IMR-90 (cell line): ENCODE data around the gene SEMA3E. TPM values are rescaled to one million over a fixed set of nuclear protein-coding genes. Genes with fewer than 3 reads are reported as not detected.

Source experiments
- ATAC-seq: fragments of 200-7000 bp; cut with Tn5 transposase; 2 replicates; pipeline ENCODE4 v1.9.1; 2020; ENCODE audit warnings: low read depth, mild to moderate bottlenecking, moderate library complexity
- BruUV-seq: library from RNA; stranded (reverse); fragments of 400-500 nt; replicated peaks from 2 replicates; lab custom pipeline; 2021; lab: Mats Ljungman, UMichigan
- CTCF ChIA-PET: fragments of 300-600 bp; formaldehyde crosslinking; extraction: SDS; loops from one replicate; lab custom pipeline; 2021; ENCODE audit warnings: antibody characterized with exemption; lab: Yijun Ruan, JAX
- POLR2A ChIA-PET: fragments of 300-600 bp; sonication (Branson Sonifier 250); formaldehyde crosslinking; loops from one replicate; lab custom pipeline; 2022; ENCODE audit warnings: antibody characterized with exemption; ENCODE audit not compliant: unreplicated experiment; lab: Charles Lee
- DNase-seq: peaks from one replicate; pipeline ENCODE4 v3.0.0; 2013
- H2AFZ ChIP-seq: replicated peaks from 2 replicates; pipeline ENCODE3; 2013; ENCODE audit warnings: low read length, mild to moderate bottlenecking; ENCODE audit not compliant: poor library complexity
- H2AK5ac ChIP-seq: 2 replicates; pipeline ENCODE4 v1.6.1; 2013; ENCODE audit warnings: low read depth, low read length, inconsistent platforms
- H2AK9ac ChIP-seq: replicated peaks from 2 replicates; pipeline ENCODE3; 2013; ENCODE audit warnings: mild to moderate bottlenecking, low read depth, low read length, moderate library complexity; ENCODE audit not compliant: poor library complexity
- H2BK120ac ChIP-seq: 2 replicates; pipeline ENCODE4 v1.6.1; 2013; ENCODE audit warnings: low read depth, low read length, inconsistent platforms
- H2BK15ac ChIP-seq: 3 replicates; pipeline ENCODE4 v1.6.1; 2013; ENCODE audit warnings: low read depth, low read length, inconsistent platforms
- H2BK20ac ChIP-seq: 2 replicates; pipeline ENCODE4 v1.6.1; 2013; ENCODE audit warnings: low read depth, mild to moderate bottlenecking, inconsistent platforms, low read length, moderate library complexity
- H2BK5ac ChIP-seq: 2 replicates; pipeline ENCODE4 v1.6.1; 2013; ENCODE audit warnings: mild to moderate bottlenecking, low read depth, low read length, inconsistent platforms; ENCODE audit not compliant: poor library complexity, severe bottlenecking
- H3K14ac ChIP-seq: replicated peaks from 2 replicates; pipeline ENCODE4 v1.6.1; 2013; ENCODE audit warnings: low read depth, low read length, inconsistent platforms
- H3K18ac ChIP-seq: 2 replicates; pipeline ENCODE4 v1.6.1; 2013; ENCODE audit warnings: low read depth, low read length, control low read depth
- H3K23ac ChIP-seq: 2 replicates; pipeline ENCODE4 v1.6.1; 2013; ENCODE audit warnings: low read depth, low read length, inconsistent platforms
- H3K27ac ChIP-seq: 2 replicates; pipeline ENCODE4 v1.5.1; 2013; ENCODE audit warnings: mild to moderate bottlenecking, control low read depth, low read length; ENCODE audit not compliant: insufficient read depth
- H3K27me3 ChIP-seq: 2 replicates; pipeline ENCODE4 v1.6.1; 2013; ENCODE audit warnings: low read length; ENCODE audit not compliant: control insufficient read depth, insufficient read depth
- H3K36me3 ChIP-seq: 2 replicates; pipeline ENCODE4 v1.6.1; 2013; ENCODE audit warnings: low read length, mixed read lengths; ENCODE audit not compliant: control insufficient read depth, insufficient read depth
- H3K4ac ChIP-seq: 2 replicates; pipeline ENCODE4 v1.6.1; 2013; ENCODE audit warnings: low read depth, low read length, inconsistent platforms
- H3K4me1 ChIP-seq: 2 replicates; pipeline ENCODE4 v1.6.1; 2013; ENCODE audit warnings: low read length, mixed read lengths; ENCODE audit not compliant: control insufficient read depth, insufficient read depth
- H3K4me2 ChIP-seq: 2 replicates; pipeline ENCODE4 v1.6.1; 2013; ENCODE audit warnings: low read depth, mild to moderate bottlenecking, control low read depth, low read length, moderate library complexity
- H3K4me3 ChIP-seq: 2 replicates; pipeline ENCODE4 v1.5.1; 2013; ENCODE audit warnings: low read depth, mild to moderate bottlenecking, control low read depth, low read length, moderate library complexity; ENCODE audit not compliant: insufficient read depth
- H3K56ac ChIP-seq: 2 replicates; pipeline ENCODE4 v1.6.1; 2013; ENCODE audit warnings: low read length, inconsistent platforms; ENCODE audit not compliant: insufficient read depth; ENCODE audit errors: extremely low read depth
- H3K79me1 ChIP-seq, 2 experiments: 2 replicates each; pipeline ENCODE4 v1.6.1; 2013; ENCODE audit warnings: low read length in 2 of 2, inconsistent platforms in 1 of 2, low read depth in 1 of 2
- H3K9ac ChIP-seq: 2 replicates; pipeline ENCODE4 v1.6.1; 2013; ENCODE audit warnings: low read depth, low read length, control low read depth
- H3K9me1 ChIP-seq: 2 replicates; pipeline ENCODE4 v1.6.1; 2013; ENCODE audit warnings: low read length, inconsistent platforms; ENCODE audit not compliant: insufficient read depth
- H3K9me3 ChIP-seq: 2 replicates; pipeline ENCODE4 v1.6.1; 2013; ENCODE audit warnings: low read length; ENCODE audit not compliant: control insufficient read depth, insufficient read depth
- H4K20me1 ChIP-seq: 2 replicates; pipeline ENCODE4 v1.6.1; 2013; ENCODE audit warnings: low read length, inconsistent platforms; ENCODE audit not compliant: insufficient read depth
- H4K5ac ChIP-seq: 2 replicates; pipeline ENCODE4 v1.6.1; 2013; ENCODE audit warnings: mild to moderate bottlenecking, low read depth, low read length, control low read depth
- H4K8ac ChIP-seq, 2 experiments: 2 replicates each; pipeline ENCODE4 v1.6.1; 2013; ENCODE audit warnings: low read depth in 2 of 2, low read length in 2 of 2, control low read depth in 1 of 2, inconsistent platforms in 1 of 2
- H4K91ac ChIP-seq: 2 replicates; pipeline ENCODE4 v1.6.1; 2013; ENCODE audit warnings: low read depth, low read length, inconsistent platforms; ENCODE audit not compliant: insufficient read depth
- BHLHE40 ChIP-seq: fragments of 150-350 bp; IDR thresholded peaks from 2 replicates; pipeline ENCODE4 v1.6.1; 2016; ENCODE audit warnings: mild to moderate bottlenecking, low read depth, low read length
- CEBPB ChIP-seq: IDR thresholded peaks from 2 replicates; pipeline ENCODE4 v1.6.1; 2012; ENCODE audit warnings: low read depth, low read length, improper control_type of control experiment
- CHD1 ChIP-seq: IDR thresholded peaks from 2 replicates; pipeline ENCODE4 v1.6.1; 2012; ENCODE audit warnings: low read depth, low read length, improper control_type of control experiment
- FOS ChIP-seq: fragments of 150-350 bp; IDR thresholded peaks from 2 replicates; pipeline ENCODE4 v1.6.1; 2016; ENCODE audit warnings: low read depth, low read length
- NFE2L2 ChIP-seq: fragments of 150-350 bp; IDR thresholded peaks from 2 replicates; pipeline ENCODE4 v1.6.1; 2016; ENCODE audit warnings: low read depth, mild to moderate bottlenecking, low read length
- POLR2A ChIP-seq: IDR thresholded peaks from 2 replicates; pipeline ENCODE4 v1.6.1; 2012; ENCODE audit warnings: mild to moderate bottlenecking, low read depth, low read length
- RAD21 ChIP-seq: IDR thresholded peaks from 2 replicates; pipeline ENCODE4 v1.6.1; 2012; ENCODE audit warnings: low read length, improper control_type of control experiment
- RCOR1 ChIP-seq: IDR thresholded peaks from 2 replicates; pipeline ENCODE4 v1.6.1; 2012; ENCODE audit warnings: mild to moderate bottlenecking, low read length, improper control_type of control experiment; ENCODE audit not compliant: insufficient replicate concordance
- RFX5 ChIP-seq: IDR thresholded peaks from 2 replicates; pipeline ENCODE4 v1.8.0; 2012; ENCODE audit warnings: low read depth, mild to moderate bottlenecking, low read length, moderate library complexity
- SMC3 ChIP-seq: fragments of 150-350 bp; IDR thresholded peaks from 2 replicates; pipeline ENCODE4 v1.6.1; 2016; ENCODE audit warnings: low read depth, mild to moderate bottlenecking, antibody characterized with exemption, low read length, moderate library complexity
- USF2 ChIP-seq: fragments of 150-350 bp; IDR thresholded peaks from 2 replicates; pipeline ENCODE4 v1.6.1; 2017; ENCODE audit warnings: mild to moderate bottlenecking, antibody characterized with exemption, low read length, low read depth
- WGBS, 2 experiments: methylation state at CpG; one replicate each; pipeline versions ENCODE4 v1.1.5 to v1.1.7; 2013; ENCODE audit warnings: missing lambda C conversion rate in 2 of 2; ENCODE audit not compliant: insufficient read length in 1 of 2; ENCODE audit errors: extremely low coverage in 2 of 2; 5-methylcytosine and 5-hydroxymethylcytosine counted together
- dilution Hi-C: fragments of 300-500 bp; cut with HindIII; formaldehyde crosslinking; loops from one replicate; pipeline ENCODE4 v1.14.3; 2018; ENCODE audit warnings: low sequenced_read_pairs; ENCODE audit not compliant: unreplicated experiment
- in situ Hi-C: fragments of 300-500 bp; cut with MboI; formaldehyde crosslinking; loops from 3 replicates; pipeline ENCODE4 v1.14.3; 2019; ENCODE audit warnings: low sequenced_read_pairs, inconsistent platforms, mixed read lengths
- intact Hi-C: fragments of 100-400 bp; cut with micrococcal nuclease; formaldehyde crosslinking; loops from 2 replicates; pipeline ENCODE4 v1.10.0; 2022
- polyA plus RNA-seq, 3 experiments: library from polyadenylated mRNA; depleted of rRNA; stranded (reverse); fragments of >200 nt; gene quantifications; 2 replicates each; pipeline ENCODE4 v1.2.3, GENCODE V29; 2012; ENCODE audit warnings: low replicate concordance in 1 of 3
- total RNA-seq: library from RNA; depleted of rRNA; stranded (reverse); fragments of >200 nt; gene quantifications from 2 replicates; pipeline ENCODE4 v1.2.3, GENCODE V29; 2012

The SEMA3E gene
- total and polyA plus RNA-seq, 2 of the 4 experiments (the other 2 are of a cell fraction) = 0.31 to 0.72 TPM

- no peak overlapping the region for H3K9ac ChIP-seq
- no CpG with 5 or more reads among the region's 1 CpG for WGBS, 2 experiments
- no peaks in the 10 kb centered on the region for H3K9me3 ChIP-seq
- H2BK20ac ChIP-seq = no peak overlapping the region
- no peak for ATAC-seq
- no peak overlapping the region for H2BK5ac ChIP-seq
- no peak overlapping the region for H2AK9ac ChIP-seq
- ChIA-PET POLR2A (no interaction called here), CTCF (no interaction called here)
- H3K4me1 ChIP-seq = no peaks in the 10 kb centered on the region
- H4K91ac ChIP-seq = no peak overlapping the region
- no peaks in the 10 kb centered on the region for H3K27me3 ChIP-seq
- intact Hi-C loops = no loop called here
- H3K4me2 ChIP-seq = no peak overlapping the region
- H4K5ac ChIP-seq = no peak overlapping the region
- H3K23ac ChIP-seq = no peak overlapping the region
- no peak overlapping the region for H4K8ac ChIP-seq
- no peak overlapping the region for H2AK5ac ChIP-seq
- BruUV-seq = no TSS peak
- H3K4me3 ChIP-seq = no peak overlapping the region
- H2BK15ac ChIP-seq = no peak overlapping the region
- H3K36me3 ChIP-seq = no peaks in the 10 kb centered on the region
- TF ChIP-seq USF2 (no peak), POLR2A (no peak), SMC3 (no peak), RCOR1 (no peak), RAD21 (no peak), NFE2L2 (no peak), BHLHE40 (no peak), FOS (no peak), CEBPB (no peak), RFX5 (no peak), CHD1 (no peak)
- no peak overlapping the region for H3K56ac ChIP-seq
- no peak overlapping the region for H3K27ac ChIP-seq
- H2BK120ac ChIP-seq = no peak overlapping the region
- H3K9me1 ChIP-seq = no peaks in the 10 kb centered on the region
- no peaks in the 10 kb centered on the region for H4K20me1 ChIP-seq
- H3K79me1 ChIP-seq = no peaks in the 10 kb centered on the region
- DNase-seq = no peak
- H3K4ac ChIP-seq = no peak overlapping the region
- no peak overlapping the region for H3K14ac ChIP-seq
- H3K18ac ChIP-seq = no peak overlapping the region
- dilution Hi-C loops = no loop called here
- in situ Hi-C loops = no loop called here
- no peak overlapping the region for H2AFZ ChIP-seq
Observed at GRCh38 chr7:83689855-83690254, 40.9 kb upstream of the SEMA3E start.
